ENCODE measurements around the gene TPR.

DNA sequence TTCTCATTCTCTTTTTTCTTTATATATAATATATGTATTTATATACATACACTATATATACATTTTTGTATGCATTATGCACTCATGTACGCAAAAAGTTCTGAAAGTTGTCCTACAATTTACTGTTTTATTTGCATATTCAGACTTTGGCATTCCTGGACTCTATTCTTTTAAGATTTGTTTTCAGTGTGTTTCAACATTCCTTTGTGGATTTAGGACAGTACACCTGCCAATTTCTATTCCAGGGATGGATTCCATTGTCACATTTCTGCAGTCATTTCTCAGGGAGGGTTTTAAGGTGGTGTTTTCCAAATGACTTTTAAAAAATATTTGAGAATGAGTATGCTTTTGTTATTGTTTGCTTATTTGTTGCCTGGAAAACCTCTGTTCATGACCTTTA, 76.2 kb downstream of the TPR start:
- TF ChIP-seq, protein P1, sequence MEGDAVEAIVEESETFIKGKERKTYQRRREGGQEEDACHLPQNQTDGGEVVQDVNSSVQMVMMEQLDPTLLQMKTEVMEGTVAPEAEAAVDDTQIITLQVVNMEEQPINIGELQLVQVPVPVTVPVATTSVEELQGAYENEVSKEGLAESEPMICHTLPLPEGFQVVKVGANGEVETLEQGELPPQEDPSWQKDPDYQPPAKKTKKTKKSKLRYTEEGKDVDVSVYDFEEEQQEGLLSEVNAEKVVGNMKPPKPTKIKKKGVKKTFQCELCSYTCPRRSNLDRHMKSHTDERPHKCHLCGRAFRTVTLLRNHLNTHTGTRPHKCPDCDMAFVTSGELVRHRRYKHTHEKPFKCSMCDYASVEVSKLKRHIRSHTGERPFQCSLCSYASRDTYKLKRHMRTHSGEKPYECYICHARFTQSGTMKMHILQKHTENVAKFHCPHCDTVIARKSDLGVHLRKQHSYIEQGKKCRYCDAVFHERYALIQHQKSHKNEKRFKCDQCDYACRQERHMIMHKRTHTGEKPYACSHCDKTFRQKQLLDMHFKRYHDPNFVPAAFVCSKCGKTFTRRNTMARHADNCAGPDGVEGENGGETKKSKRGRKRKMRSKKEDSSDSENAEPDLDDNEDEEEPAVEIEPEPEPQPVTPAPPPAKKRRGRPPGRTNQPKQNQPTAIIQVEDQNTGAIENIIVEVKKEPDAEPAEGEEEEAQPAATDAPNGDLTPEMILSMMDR (IDR thresholded peaks at IDR 0.05; ENCODE audit: low read depth, low read length, poor library complexity, severe bottlenecking), result no peak
- no peak for TF ChIP-seq EZH2phosphoT487 (IDR thresholded peaks at IDR 0.05; ENCODE audit: borderline replicate concordance, low read length)

All from DOHH2 (cell line).